HUES6 (cell line): ENCODE measurements around the gene LARGE2.

Experiments
- H3K27ac ChIP-seq: 2 replicates; pipeline ENCODE4 v1.7.0; 2013; ENCODE audit warnings: low read depth, mild to moderate bottlenecking, low read length, inconsistent platforms
- H3K27me3 ChIP-seq: 2 replicates; pipeline ENCODE4 v1.6.1; 2013; ENCODE audit warnings: low read length; ENCODE audit not compliant: control insufficient read depth, insufficient read depth
- H3K36me3 ChIP-seq: 2 replicates; pipeline ENCODE4 v1.6.1; 2013; ENCODE audit warnings: low read length; ENCODE audit not compliant: control insufficient read depth, insufficient read depth
- H3K4me1 ChIP-seq: 2 replicates; pipeline ENCODE4 v1.6.1; 2013; ENCODE audit warnings: low read length; ENCODE audit not compliant: control insufficient read depth, insufficient read depth
- H3K4me3 ChIP-seq: 2 replicates; pipeline ENCODE4 v1.5.1; 2013; ENCODE audit warnings: low read depth, low read length
- H3K9ac ChIP-seq: one replicate; pipeline ENCODE4 v1.6.1; 2013; ENCODE audit warnings: mild to moderate bottlenecking, low read length
- H3K9me3 ChIP-seq: 2 replicates; pipeline ENCODE4 v1.6.1; 2013; ENCODE audit warnings: low read depth, low read length; ENCODE audit not compliant: control insufficient read depth, insufficient read depth

LARGE2 gene

DNA sequence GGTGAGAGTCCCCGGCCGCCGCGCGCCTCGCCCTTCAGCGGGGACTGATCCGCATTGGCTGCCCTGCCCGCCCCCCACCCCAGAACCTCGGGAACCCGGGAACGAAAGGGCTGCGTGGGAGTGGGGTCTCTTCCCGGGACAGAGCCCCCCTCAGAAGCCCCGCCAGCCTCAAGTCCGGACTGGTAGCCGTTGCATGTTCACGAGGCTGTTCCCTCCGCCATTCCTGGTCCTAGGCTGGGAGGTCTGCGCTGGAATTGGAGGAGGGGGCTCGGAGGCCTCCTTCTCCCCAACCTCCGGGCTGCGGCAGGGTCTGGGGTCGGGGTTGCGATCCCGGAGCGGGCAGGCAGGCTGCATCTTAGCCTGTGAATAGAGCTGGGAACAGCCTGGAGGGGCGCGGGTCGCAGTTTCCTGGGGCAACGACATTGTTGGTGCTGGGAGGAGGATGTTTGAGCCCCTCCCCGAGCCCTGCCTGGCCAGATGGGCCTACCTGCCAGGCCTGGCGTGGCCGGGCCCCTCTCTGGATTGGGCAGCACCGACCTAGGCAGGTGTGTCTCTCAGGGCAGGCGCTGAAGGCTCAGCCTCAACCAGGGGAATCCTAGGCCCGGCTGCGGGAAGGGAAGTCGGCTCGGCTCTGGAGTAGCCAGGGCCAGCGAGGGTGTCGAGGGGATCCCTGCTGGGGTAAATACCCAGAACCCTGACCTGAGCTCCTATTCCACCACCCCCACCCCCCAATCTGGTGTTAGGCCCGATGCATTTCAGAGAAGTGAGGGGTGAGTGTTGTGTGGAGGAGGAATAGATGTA, 36.3 kb upstream of the LARGE2 start:
- H3K27me3 ChIP-seq: peaks cover 26% of the 10 kb centered on the region
- peak overlapping the region; percentile 80 for H3K4me3 ChIP-seq
- H3K9me3 ChIP-seq: no peaks in the 10 kb centered on the region
- H3K4me1 ChIP-seq: peaks cover 4% of the 10 kb centered on the region; the same call in 1 of the 2 replicates
- H3K27ac ChIP-seq: no peak overlapping the region
- H3K36me3 ChIP-seq: peaks cover 1% of the 10 kb centered on the region
- H3K9ac ChIP-seq: peak overlapping the region; percentile 50

DNA sequence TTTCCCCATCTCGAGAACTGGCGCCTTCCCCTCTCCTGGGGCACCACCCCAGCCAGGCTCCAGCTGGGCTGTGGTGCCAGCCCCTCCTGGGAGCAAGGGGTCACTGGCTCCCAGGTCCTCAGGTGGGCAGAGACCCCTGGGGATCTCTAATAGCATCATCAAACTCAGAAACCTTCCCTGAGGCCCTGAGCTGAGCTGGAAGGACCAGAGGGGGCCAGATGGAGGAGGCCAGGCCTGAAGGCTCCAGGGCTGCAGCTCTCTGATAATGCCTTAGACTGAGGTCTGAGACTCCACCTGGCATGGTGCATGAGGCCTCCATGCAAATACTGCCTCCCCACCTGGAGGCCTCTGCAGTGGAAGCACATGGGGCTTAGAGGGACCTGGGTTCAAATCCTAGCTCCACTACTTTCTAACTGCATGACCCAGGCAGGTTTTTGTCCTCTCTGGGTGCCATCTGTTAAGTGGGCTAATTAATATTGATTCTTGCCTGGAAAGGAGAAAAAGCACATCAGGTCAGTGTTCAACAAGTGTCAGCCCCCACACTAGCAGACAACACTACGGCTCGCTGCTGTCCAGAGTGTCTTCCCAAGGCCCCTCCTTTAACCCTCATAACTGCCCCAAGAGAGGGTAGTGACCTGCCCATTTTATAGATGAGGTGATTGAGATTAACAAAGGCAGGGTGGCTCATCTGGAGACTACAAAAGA, 35.5 kb upstream of the LARGE2 start:
- Histone ChIP-seq H3K4me3 (peak overlapping the region; percentile 80), H3K27me3 (peaks cover 26% of the 10 kb centered on the region), H3K9me3 (no peaks in the 10 kb centered on the region), H3K27ac (no peak overlapping the region), H3K4me1 (peaks cover 4% of the 10 kb centered on the region; the same call in 1 of the 2 replicates), H3K36me3 (no peaks in the 10 kb centered on the region), H3K9ac (no peak overlapping the region)

DNA sequence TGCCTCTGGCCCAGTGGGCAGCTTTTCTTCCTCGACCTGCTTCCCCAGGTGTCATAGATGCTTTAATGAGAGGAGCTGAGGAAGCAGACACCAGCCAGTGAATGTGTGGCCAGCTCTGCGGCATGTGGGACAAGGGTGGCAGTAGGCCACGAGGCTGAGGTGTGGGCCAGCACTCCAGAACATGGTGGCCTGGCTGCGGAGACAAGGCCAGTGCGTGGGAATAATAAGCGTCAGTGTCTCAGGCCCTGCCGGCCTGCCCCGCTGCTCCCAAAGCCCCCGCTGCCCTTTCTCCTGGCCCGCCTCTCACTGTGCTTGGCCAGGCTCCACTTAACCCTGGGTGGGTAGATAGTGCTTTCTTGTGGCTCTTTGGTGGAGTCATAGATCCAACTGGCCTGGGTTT, 34.9 kb upstream of the LARGE2 start:
- no peaks in the 10 kb centered on the region for H3K36me3 ChIP-seq
- H3K4me3 ChIP-seq: no peak overlapping the region
- peaks cover 4% of the 10 kb centered on the region; the same call in 1 of the 2 replicates for H3K4me1 ChIP-seq
- H3K27me3 ChIP-seq: peaks cover 26% of the 10 kb centered on the region
- H3K27ac ChIP-seq: no peak overlapping the region
- H3K9ac ChIP-seq: no peak overlapping the region
- H3K9me3 ChIP-seq: no peaks in the 10 kb centered on the region

DNA sequence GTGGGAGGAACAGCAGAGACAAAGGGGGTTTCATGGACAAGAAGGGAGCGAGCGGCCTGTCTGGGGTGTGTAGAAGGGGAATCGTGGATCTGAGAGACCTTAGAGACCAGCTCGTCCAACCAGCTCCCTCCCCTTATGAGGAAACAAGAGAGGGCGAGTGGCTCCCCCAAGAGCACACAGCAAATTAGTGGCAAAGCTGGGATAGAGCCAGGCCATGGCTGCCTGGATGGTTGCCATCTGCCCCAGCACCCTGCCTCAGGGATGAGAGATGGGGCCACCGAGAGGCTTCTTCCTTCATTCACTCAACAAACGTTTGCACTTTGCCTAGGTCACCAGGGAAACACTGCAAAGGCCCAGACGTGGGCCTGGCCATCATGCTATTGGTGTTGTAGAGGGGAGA, 32.9 kb upstream of the LARGE2 start:
- Histone ChIP-seq H3K36me3 (no peaks in the 10 kb centered on the region), H3K4me1 (peaks cover 14% of the 10 kb centered on the region), H3K27me3 (peaks cover 26% of the 10 kb centered on the region), H3K9ac (no peak overlapping the region), H3K4me3 (no peak overlapping the region), H3K9me3 (no peaks in the 10 kb centered on the region), H3K27ac (no peak overlapping the region)

DNA sequence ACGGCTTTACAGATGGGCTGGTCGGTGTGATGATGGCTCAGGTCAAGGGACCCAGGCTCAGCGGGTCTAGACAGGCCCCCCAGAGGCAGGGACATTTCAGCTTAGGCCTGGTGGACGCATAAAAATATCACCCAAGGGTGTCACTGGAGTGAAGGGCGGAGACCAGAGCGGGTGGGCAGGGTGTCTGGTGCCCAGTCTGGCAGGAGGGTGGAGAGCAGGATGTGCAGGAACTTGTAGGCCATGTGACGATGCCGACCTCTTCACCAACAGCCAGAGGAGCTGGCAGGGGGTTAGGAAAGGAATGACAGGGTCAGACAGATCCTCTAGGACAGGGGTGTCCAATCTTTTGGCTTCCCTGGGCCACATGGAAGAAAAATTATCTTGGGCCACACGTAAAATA, 32.5 kb upstream of the LARGE2 start:
- peaks cover 13% of the 10 kb centered on the region for H3K4me1 ChIP-seq
- no peaks in the 10 kb centered on the region for H3K36me3 ChIP-seq
- no peak overlapping the region for H3K9ac ChIP-seq
- no peak overlapping the region for H3K4me3 ChIP-seq
- H3K27me3 ChIP-seq: peaks cover 21% of the 10 kb centered on the region
- no peaks in the 10 kb centered on the region for H3K9me3 ChIP-seq
- no peak overlapping the region for H3K27ac ChIP-seq

DNA sequence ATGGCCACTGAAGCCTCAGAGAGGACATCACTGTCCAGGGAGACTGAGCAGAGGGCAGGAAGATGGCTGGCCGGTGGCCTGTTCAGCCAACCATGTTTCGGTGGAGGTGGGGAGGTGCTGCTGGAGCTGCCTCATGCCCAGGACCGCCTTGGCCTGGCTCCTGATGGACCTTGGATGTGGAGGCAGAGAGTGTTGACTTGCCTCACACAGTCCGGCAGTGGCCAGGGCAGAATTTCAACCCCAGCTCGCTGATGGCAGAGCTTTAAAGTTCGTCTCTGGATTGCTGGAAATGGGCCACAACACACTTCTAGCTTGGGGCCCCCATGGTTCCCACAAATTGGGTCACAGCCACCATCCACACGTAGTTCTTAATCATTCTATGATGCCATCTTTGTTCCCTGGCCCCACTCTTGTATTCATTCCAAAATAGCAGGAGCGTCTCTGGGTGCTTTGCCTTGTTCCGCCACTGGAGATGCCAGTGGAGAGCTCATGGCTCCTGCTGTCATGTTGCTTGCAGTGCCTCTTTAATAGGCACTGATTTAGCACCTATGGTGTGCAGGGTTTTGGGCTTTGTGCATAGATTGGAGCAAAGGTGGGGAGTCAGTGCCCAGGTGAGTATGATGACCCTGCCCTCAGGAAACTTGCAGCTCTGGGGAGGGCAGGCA, 31.4 kb upstream of the LARGE2 start:
- Histone ChIP-seq H3K4me1 (peaks cover 11% of the 10 kb centered on the region), H3K9ac (no peak overlapping the region), H3K9me3 (no peaks in the 10 kb centered on the region), H3K36me3 (no peaks in the 10 kb centered on the region), H3K27me3 (peaks cover 15% of the 10 kb centered on the region), H3K27ac (no peak overlapping the region), H3K4me3 (no peak overlapping the region)

DNA sequence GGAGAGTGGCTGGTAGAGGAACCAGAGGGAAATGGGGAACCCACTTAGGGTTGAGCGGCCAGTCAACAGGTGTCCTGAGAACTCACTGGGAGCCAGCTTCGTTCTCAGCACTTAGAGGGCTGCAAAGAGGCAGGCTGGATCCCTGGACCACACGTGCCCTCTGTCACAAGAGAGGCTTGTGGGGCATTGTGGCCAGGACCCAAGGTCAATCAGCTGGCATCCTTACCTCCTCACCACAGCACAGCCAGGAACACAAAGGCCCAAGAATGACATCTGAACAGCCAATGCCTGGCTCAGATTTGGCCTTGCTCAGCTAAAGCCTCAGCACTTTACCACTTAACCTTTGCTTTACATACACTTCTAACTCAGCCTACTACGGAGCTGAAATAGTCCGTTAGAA, 29.6 kb upstream of the LARGE2 start:
- H3K4me1 ChIP-seq: peaks cover 21% of the 10 kb centered on the region
- H3K27me3 ChIP-seq: peaks cover 12% of the 10 kb centered on the region; the same call in 1 of the 2 replicates
- H3K9me3 ChIP-seq: no peaks in the 10 kb centered on the region
- H3K4me3 ChIP-seq: no peak overlapping the region
- no peak overlapping the region for H3K9ac ChIP-seq
- H3K27ac ChIP-seq: no peak overlapping the region
- H3K36me3 ChIP-seq: no peaks in the 10 kb centered on the region

DNA sequence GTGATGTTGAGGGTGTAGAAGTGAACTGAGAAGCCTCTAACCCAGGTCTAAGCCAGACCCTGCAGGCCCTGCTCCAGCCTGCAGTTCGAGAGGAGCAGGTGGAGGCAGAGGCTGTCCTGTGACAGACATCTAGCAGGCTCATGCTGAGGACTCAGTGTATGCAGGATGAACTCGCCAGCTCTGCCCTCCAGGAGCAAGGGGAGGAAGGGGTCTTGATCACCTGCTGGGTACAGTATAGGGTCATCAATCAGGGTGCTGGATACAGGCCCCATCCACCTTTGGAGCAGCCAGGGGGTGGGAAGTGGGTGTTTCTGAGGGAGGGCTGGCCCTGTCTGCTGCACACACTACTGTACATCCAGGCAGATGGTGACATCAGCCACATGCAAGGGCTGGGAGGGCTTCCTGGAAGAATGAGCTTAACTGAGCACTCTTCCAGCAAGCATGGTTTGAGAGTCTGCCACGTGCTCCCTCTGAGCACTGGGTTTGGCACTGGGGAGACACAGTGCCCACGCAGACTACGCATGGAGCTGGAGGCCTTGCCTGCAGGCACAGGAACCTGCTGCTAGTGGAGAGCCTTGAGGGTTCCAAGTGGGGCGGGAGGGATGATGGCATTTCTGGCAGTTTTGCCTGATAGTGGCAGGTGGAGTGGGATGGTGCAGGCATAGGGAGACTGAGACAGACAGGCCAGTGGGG, 27.8 kb upstream of the LARGE2 start:
- Histone ChIP-seq H3K4me1 (peaks cover 29% of the 10 kb centered on the region), H3K9me3 (no peaks in the 10 kb centered on the region), H3K4me3 (no peak overlapping the region), H3K27ac (no peak overlapping the region), H3K9ac (no peak overlapping the region), H3K27me3 (peaks cover 13% of the 10 kb centered on the region; the same call in 1 of the 2 replicates), H3K36me3 (no peaks in the 10 kb centered on the region)

DNA sequence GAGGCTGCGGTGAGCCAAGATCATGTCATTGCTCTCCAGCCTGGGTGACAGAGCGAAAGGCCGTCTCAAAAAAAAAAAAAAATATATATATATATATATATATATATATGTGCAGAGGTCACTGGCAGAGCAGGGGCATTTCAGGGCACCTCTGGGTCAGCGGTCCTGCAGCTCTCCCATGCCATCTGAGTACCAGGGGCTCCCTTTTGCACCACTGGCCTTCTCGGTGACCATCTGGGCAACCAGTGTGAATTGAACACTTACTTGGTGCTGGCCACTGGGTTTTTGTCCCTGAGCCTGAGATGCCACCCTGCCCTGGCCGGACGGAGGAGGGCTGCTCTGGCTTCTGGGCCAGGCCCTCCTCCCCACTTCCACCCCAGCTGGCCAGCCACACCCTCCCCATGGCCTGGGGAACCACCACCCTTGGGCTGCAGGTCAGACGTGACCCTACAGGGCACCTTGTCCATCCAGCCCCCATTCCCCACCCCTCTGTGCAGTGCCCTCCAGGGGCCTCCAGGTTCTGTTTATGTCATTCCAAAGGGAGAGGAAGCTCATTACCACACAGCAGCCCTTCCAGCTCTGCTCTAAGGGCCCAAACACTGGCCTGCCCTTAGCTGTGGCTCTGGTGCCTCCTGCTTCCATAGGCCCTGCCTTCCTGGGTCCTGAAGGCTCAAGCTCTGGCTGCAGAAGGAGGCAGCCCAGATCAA, 26.8 kb upstream of the LARGE2 start:
- Histone ChIP-seq H3K9ac (no peak overlapping the region), H3K36me3 (no peaks in the 10 kb centered on the region), H3K9me3 (no peaks in the 10 kb centered on the region), H3K4me1 (peaks cover 33% of the 10 kb centered on the region), H3K4me3 (no peak overlapping the region), H3K27ac (no peak overlapping the region), H3K27me3 (peaks cover 18% of the 10 kb centered on the region)

DNA sequence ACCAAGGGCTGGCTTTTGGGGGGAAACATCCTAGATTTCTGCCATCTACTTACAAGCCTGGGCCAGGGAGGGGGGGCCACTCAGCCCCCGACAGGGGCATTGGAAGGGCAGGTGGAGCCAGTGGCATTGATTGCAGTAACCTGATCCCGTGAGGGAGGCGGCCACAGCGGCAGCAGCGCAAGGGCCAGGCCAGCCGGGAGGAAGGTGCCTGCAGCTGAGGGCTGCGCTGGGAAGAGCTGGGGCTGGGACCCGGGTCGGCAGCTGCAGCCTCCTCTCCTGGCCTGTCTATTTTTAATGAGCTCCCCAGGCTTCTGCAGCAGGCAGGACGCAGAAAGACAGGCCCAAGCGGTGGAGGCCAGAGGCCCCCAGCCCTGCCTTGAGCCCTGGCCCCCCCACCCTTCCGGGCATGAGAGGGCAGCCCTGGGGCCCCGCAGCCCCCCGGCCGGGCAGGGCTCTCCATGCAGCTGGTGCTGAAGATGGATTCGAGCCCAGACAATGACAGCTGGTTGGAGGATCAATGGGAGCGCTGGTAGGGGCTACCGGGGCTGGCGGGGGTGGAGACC, 26.0 kb upstream of the LARGE2 start:
- peak overlapping the region; percentile 32; the same call in 1 of the 2 replicates for H3K4me3 ChIP-seq
- no peaks in the 10 kb centered on the region for H3K36me3 ChIP-seq
- H3K9me3 ChIP-seq: no peaks in the 10 kb centered on the region
- H3K9ac ChIP-seq: no peak overlapping the region
- peaks cover 36% of the 10 kb centered on the region for H3K4me1 ChIP-seq
- H3K27me3 ChIP-seq: peaks cover 26% of the 10 kb centered on the region
- H3K27ac ChIP-seq: no peak overlapping the region
